Measurements from ENCODE around the gene PLSCR3. TPM values are rescaled to one million over a fixed set of nuclear protein-coding genes. Genes with fewer than 3 reads are reported as not detected.

PLSCR3 gene
- total RNA-seq, 4 donors from 2014 or later = 9.1 to 21.3 (median 16.2) TPM

- TF ChIP-seq CTCF (IDR thresholded peaks at IDR 0.05; ENCODE audit: low read depth) = no peak
These were observed 493 bp downstream of the PLSCR3 start for GRCh38 chr17:7393613-7394451.

- no peak for TF ChIP-seq CTCF (IDR thresholded peaks at IDR 0.05; ENCODE audit: low read depth)
These were observed 1.4 kb downstream of the PLSCR3 start for GRCh38 chr17:7392696-7393612.

GRCh38 chr17:7391307-7391706, 3.0 kb downstream of the PLSCR3 start:
- no peak for TF ChIP-seq CTCF (IDR thresholded peaks at IDR 0.05; ENCODE audit: low read depth)

- TF ChIP-seq CTCF (IDR thresholded peaks at IDR 0.05; ENCODE audit: low read depth) = no peak
These were observed 4.1 kb downstream of the PLSCR3 start for GRCh38 chr17:7389924-7390910.

GRCh38 chr17:7388856-7389255, 5.5 kb downstream of the PLSCR3 start:
- TF ChIP-seq CTCF (IDR thresholded peaks at IDR 0.05; ENCODE audit: low read depth) = no peak

- TF ChIP-seq CTCF (IDR thresholded peaks at IDR 0.05; ENCODE audit: low read depth) = no peak
These were observed 9.7 kb downstream of the PLSCR3 start for GRCh38 chr17:7384489-7385081.

All from subcutaneous adipose tissue (tissue), 4 donors.